H1 (cell line): ENCODE results near the gene NFKBIE. TPM values are rescaled to one million over a fixed set of nuclear protein-coding genes. Genes with fewer than 3 reads are reported as not detected.

Source experiments
- CTCF ChIA-PET: fragments of 300-600 bp; sonication (Branson Sonifier 250); formaldehyde crosslinking; loops from one replicate; lab custom pipeline; 2021; ENCODE audit not compliant: partially characterized antibody; lab: Charles Lee
- POLR2A ChIA-PET: fragments of 300-600 bp; sonication (Branson Sonifier 250); formaldehyde crosslinking; loops from one replicate; lab custom pipeline; 2021; ENCODE audit warnings: inconsistent platforms; ENCODE audit not compliant: partially characterized antibody; lab: Charles Lee
- DNase-seq, 2 experiments: peaks; one replicate each; pipeline versions ENCODE4 v3.0.0 to v3.0.0-alpha.2; 2010 to 2022; ENCODE audit warnings: low spot score in 2 of 2, low read depth in 1 of 2, mixed read lengths in 1 of 2
- FAIRE-seq: peaks from 2 replicates; lab custom pipeline; 2011; peaks lifted over from hg19 to GRCh38; lab: Jason Lieb, UNC
- H2AFZ ChIP-seq: 2 replicates; pipeline ENCODE4 v1.8.1; 2012; ENCODE audit warnings: low read length, inconsistent platforms
- H2AK5ac ChIP-seq: 2 replicates; pipeline ENCODE4 v1.6.1; 2013; ENCODE audit warnings: low read depth, low read length
- H2BK120ac ChIP-seq: replicated peaks from 2 replicates; pipeline ENCODE3; 2013; ENCODE audit warnings: low read depth, low read length, inconsistent platforms
- H2BK12ac ChIP-seq: 2 replicates; pipeline ENCODE4 v1.6.1; 2013; ENCODE audit warnings: low read depth, low read length
- H2BK15ac ChIP-seq: 2 replicates; pipeline ENCODE4 v1.6.1; 2013; ENCODE audit warnings: low read length
- H2BK20ac ChIP-seq: 2 replicates; pipeline ENCODE4 v1.6.1; 2013; ENCODE audit warnings: low read length
- H2BK5ac ChIP-seq: 2 replicates; pipeline ENCODE4 v1.6.1; 2013; ENCODE audit warnings: low read depth, low read length
- H3K14ac ChIP-seq: 2 replicates; pipeline ENCODE4 v1.6.1; 2013; ENCODE audit warnings: inconsistent platforms; ENCODE audit not compliant: insufficient read length
- H3K18ac ChIP-seq: 2 replicates; pipeline ENCODE4 v1.6.1; 2013; ENCODE audit warnings: low read length; ENCODE audit errors: extremely low read depth
- H3K23ac ChIP-seq: 2 replicates; pipeline ENCODE4 v1.6.1; 2013; ENCODE audit warnings: inconsistent platforms; ENCODE audit not compliant: insufficient read length
- H3K23me2 ChIP-seq: 2 replicates; pipeline ENCODE4 v1.6.1; 2013; ENCODE audit warnings: low read depth, low read length
- H3K27ac ChIP-seq: 2 replicates; pipeline ENCODE4 v1.6.1; 2011; ENCODE audit warnings: low read depth, low read length, inconsistent platforms
- H3K27me3 ChIP-seq, 4 experiments: replicated peaks in 1 of 4; 1 replicate in 1 of 4; 2 replicates in 3 of 4; pipeline versions ENCODE4 v1.6.1 to v1.8.1; 2011 to 2013; ENCODE audit warnings: low read length in 3 of 4, mild to moderate bottlenecking in 3 of 4, inconsistent platforms in 2 of 4, mixed read lengths in 2 of 4, moderate library complexity in 1 of 4; ENCODE audit not compliant: control insufficient read depth in 3 of 4, insufficient read depth in 3 of 4; ENCODE audit errors: extremely low read depth in 1 of 4
- H3K36me3 ChIP-seq, 4 experiments: 2 replicates each; pipeline versions ENCODE4 v1.6.1 to v1.8.1; 2011 to 2013; ENCODE audit warnings: mild to moderate bottlenecking in 4 of 4, low read length in 3 of 4, moderate library complexity in 2 of 4, control low read depth in 1 of 4, inconsistent platforms in 1 of 4; ENCODE audit not compliant: insufficient read depth in 4 of 4, control insufficient read depth in 2 of 4
- H3K4ac ChIP-seq: replicated peaks from 2 replicates; pipeline ENCODE3; 2013; ENCODE audit warnings: low read length, low read depth, mixed read lengths, inconsistent platforms; ENCODE audit not compliant: insufficient read length
- H3K4me1 ChIP-seq, 4 experiments: replicated peaks in 1 of 4; 1 replicate in 1 of 4; 2 replicates in 3 of 4; pipeline versions ENCODE4 v1.6.1 to v1.8.1; 2011 to 2013; ENCODE audit warnings: low read length in 3 of 4, inconsistent platforms in 2 of 4, mixed read lengths in 1 of 4; ENCODE audit not compliant: insufficient read depth in 4 of 4, control insufficient read depth in 3 of 4
- H3K4me2 ChIP-seq, 2 experiments: 2 replicates each; pipeline versions ENCODE4 v1.6.1 to v1.8.1; 2011 to 2013; ENCODE audit warnings: low read depth in 2 of 2, low read length in 2 of 2, control low read depth in 1 of 2, inconsistent platforms in 1 of 2, mild to moderate bottlenecking in 1 of 2; ENCODE audit not compliant: insufficient read depth in 1 of 2
- H3K4me3 ChIP-seq, 4 experiments: fragments of 200-600, 300-600 bp in 1 of 4; sonication (generic), shearing (Covaris generic), sonication (Bioruptor Twin) in 1 of 4; 2 replicates each; pipeline versions ENCODE4 v1.5.1 to v1.8.1; 2011 to 2016; ENCODE audit warnings: low read length in 4 of 4, low read depth in 3 of 4, control low read depth in 2 of 4, inconsistent platforms in 2 of 4, mild to moderate bottlenecking in 2 of 4, mixed read lengths in 1 of 4, moderate library complexity in 1 of 4; ENCODE audit not compliant: insufficient read depth in 2 of 4; ENCODE audit errors: extremely low read depth in 1 of 4
- H3K56ac ChIP-seq: replicated peaks from 2 replicates; pipeline ENCODE3; 2013; ENCODE audit warnings: low read depth, mild to moderate bottlenecking, mixed read lengths, low read length, inconsistent platforms; ENCODE audit not compliant: insufficient read length
- H3K79me1 ChIP-seq: 2 replicates; pipeline ENCODE4 v1.6.1; 2013; ENCODE audit warnings: low read depth, low read length, control low read depth
- H3K79me2 ChIP-seq, 2 experiments: 2 replicates each; pipeline versions ENCODE4 v1.6.1 to v1.8.1; 2012 to 2013; ENCODE audit warnings: low read length in 2 of 2, mild to moderate bottlenecking in 2 of 2, inconsistent platforms in 1 of 2; ENCODE audit not compliant: insufficient read depth in 2 of 2, control insufficient read depth in 1 of 2
- H3K9ac ChIP-seq, 4 experiments: replicated peaks in 1 of 4; 1 replicate in 1 of 4; 2 replicates in 3 of 4; pipeline versions ENCODE4 v1.6.1 to v1.8.1; 2011 to 2013; ENCODE audit warnings: low read depth in 3 of 4, low read length in 3 of 4, control low read depth in 2 of 4, mild to moderate bottlenecking in 2 of 4, moderate library complexity in 2 of 4, inconsistent platforms in 1 of 4; ENCODE audit errors: extremely low read depth in 1 of 4
- H3K9me3 ChIP-seq, 2 experiments: 2 replicates each; pipeline versions ENCODE4 v1.6.1 to v1.8.1; 2012 to 2013; ENCODE audit warnings: mild to moderate bottlenecking in 2 of 2, moderate library complexity in 2 of 2, control low read depth in 1 of 2, inconsistent platforms in 1 of 2, low read depth in 1 of 2, low read length in 1 of 2, mixed read lengths in 1 of 2; ENCODE audit not compliant: insufficient read depth in 2 of 2
- H4K20me1 ChIP-seq, 2 experiments: replicated peaks in 1 of 2; 2 replicates each; pipeline versions ENCODE3 to v1.8.1; 2011 to 2013; ENCODE audit warnings: inconsistent platforms in 2 of 2, low read length in 2 of 2, mild to moderate bottlenecking in 1 of 2; ENCODE audit not compliant: insufficient read depth in 2 of 2, control insufficient read depth in 1 of 2
- H4K5ac ChIP-seq: 2 replicates; pipeline ENCODE4 v1.6.1; 2013; ENCODE audit warnings: low read length, low read depth, mixed read lengths, inconsistent platforms; ENCODE audit not compliant: insufficient read length
- H4K8ac ChIP-seq: 2 replicates; pipeline ENCODE4 v1.8.0; 2013; ENCODE audit warnings: mild to moderate bottlenecking, moderate library complexity, low read length, inconsistent platforms; ENCODE audit not compliant: insufficient read depth; ENCODE audit errors: extremely low read depth
- H4K91ac ChIP-seq: replicated peaks from 2 replicates; pipeline ENCODE3; 2013; ENCODE audit warnings: low read length, mixed read lengths, inconsistent platforms; ENCODE audit not compliant: insufficient read length
- GTF2F1 ChIP-seq: IDR thresholded peaks from 2 replicates; pipeline ENCODE4 v1.6.1; 2012; ENCODE audit warnings: low read depth, low read length, improper control_type of control experiment, borderline replicate concordance
- KDM4A ChIP-seq: IDR thresholded peaks from one replicate; pipeline ENCODE4 v1.7.1; 2012; ENCODE audit warnings: low read depth, mild to moderate bottlenecking, moderate library complexity, low read length, inconsistent platforms; ENCODE audit not compliant: severe bottlenecking
- MAX ChIP-seq: IDR thresholded peaks from 2 replicates; pipeline ENCODE4 v1.6.1; 2012; ENCODE audit warnings: inconsistent platforms
- PHF8 ChIP-seq: fragments of 200-600 bp; sonication (generic); conservative IDR thresholded peaks from 2 replicates; pipeline ENCODE4 v1.7.1; 2012; ENCODE audit warnings: low read depth, mild to moderate bottlenecking, inconsistent platforms, low read length, moderate library complexity
- POLR2A ChIP-seq, 2 experiments: IDR thresholded peaks; 1 replicate in 1 of 2; 2 replicates in 1 of 2; pipeline ENCODE4 v1.6.1; 2011; ENCODE audit warnings: low read depth in 2 of 2, low read length in 2 of 2, mild to moderate bottlenecking in 2 of 2; ENCODE audit errors: control extremely low read depth in 1 of 2
- RAD21 ChIP-seq, 2 experiments: IDR thresholded peaks in 1 of 2; conservative IDR thresholded peaks in 1 of 2; 2 replicates each; pipeline ENCODE4 v1.6.1; 2011; ENCODE audit warnings: low read depth in 2 of 2, low read length in 2 of 2, improper control_type of control experiment in 1 of 2, inconsistent platforms in 1 of 2, mild to moderate bottlenecking in 1 of 2, moderate library complexity in 1 of 2
- SIN3A ChIP-seq, 2 experiments: IDR thresholded peaks in 1 of 2; conservative IDR thresholded peaks in 1 of 2; 2 replicates each; pipeline ENCODE4 v1.6.1; 2011 to 2012; ENCODE audit warnings: low read length in 2 of 2, improper control_type of control experiment in 1 of 2, low read depth in 1 of 2, mild to moderate bottlenecking in 1 of 2
- SRF ChIP-seq: IDR thresholded peaks from 2 replicates; pipeline ENCODE4 v1.6.1; 2011; ENCODE audit warnings: mild to moderate bottlenecking, low read depth, low read length, moderate library complexity
- TEAD4 ChIP-seq: IDR thresholded peaks from 2 replicates; pipeline ENCODE4 v1.6.1; 2012; ENCODE audit warnings: low read depth, low read length, inconsistent platforms, mixed read lengths
- YY1 ChIP-seq: IDR thresholded peaks from 2 replicates; pipeline ENCODE4 v1.6.1; 2011; ENCODE audit warnings: low read depth, mild to moderate bottlenecking, low read length
- WGBS, 2 experiments: shearing (Covaris generic) in 1 of 2; methylation state at CpG; one replicate each; pipeline versions ENCODE4 v1.1.6 to v1.1.7; 2013 to 2015; ENCODE audit warnings: low lambda C conversion rate in 2 of 2, mixed read lengths in 2 of 2, inconsistent platforms in 1 of 2, low coverage in 1 of 2, missing lambda C conversion rate in 1 of 2; ENCODE audit not compliant: insufficient replicate concordance in 2 of 2, insufficient coverage in 1 of 2, insufficient read length in 1 of 2; ENCODE audit errors: extremely low coverage in 1 of 2, missing lambda C conversion rate in 1 of 2; 5-methylcytosine and 5-hydroxymethylcytosine counted together
- polyA plus RNA-seq, 7 experiments: library from polyadenylated mRNA; depleted of rRNA in 3 of 7; stranded (reverse) in 5 of 7; unstranded in 2 of 7; fragments of >200 nt in 5 of 7; fragments of 200-250 nt in 2 of 7; gene quantifications; 1 replicate in 5 of 7; 2 replicates in 1 of 7; 4 replicates in 1 of 7; pipeline versions ENCODE4 v1.2.1 to v1.2.3, GENCODE V29; 2011 to 2013; ENCODE audit warnings: missing spikeins in 2 of 7, mixed read lengths in 2 of 7
- total RNA-seq: library from RNA; stranded (reverse); fragmentation: NEBNext Ultra II Directional; extraction: Animal tissue kit (Norgen Biotek cat#: 25700); gene quantifications from 2 replicates; pipeline ENCODE4 v1.2.1, GENCODE V29; 2021

Gene NFKBIE
- total and polyA plus RNA-seq, 2 of the 8 experiments (the other 6 are each of a cell fraction or from before 2014, with no cell fraction given), result 13.5 to 19.2 TPM

DNA sequence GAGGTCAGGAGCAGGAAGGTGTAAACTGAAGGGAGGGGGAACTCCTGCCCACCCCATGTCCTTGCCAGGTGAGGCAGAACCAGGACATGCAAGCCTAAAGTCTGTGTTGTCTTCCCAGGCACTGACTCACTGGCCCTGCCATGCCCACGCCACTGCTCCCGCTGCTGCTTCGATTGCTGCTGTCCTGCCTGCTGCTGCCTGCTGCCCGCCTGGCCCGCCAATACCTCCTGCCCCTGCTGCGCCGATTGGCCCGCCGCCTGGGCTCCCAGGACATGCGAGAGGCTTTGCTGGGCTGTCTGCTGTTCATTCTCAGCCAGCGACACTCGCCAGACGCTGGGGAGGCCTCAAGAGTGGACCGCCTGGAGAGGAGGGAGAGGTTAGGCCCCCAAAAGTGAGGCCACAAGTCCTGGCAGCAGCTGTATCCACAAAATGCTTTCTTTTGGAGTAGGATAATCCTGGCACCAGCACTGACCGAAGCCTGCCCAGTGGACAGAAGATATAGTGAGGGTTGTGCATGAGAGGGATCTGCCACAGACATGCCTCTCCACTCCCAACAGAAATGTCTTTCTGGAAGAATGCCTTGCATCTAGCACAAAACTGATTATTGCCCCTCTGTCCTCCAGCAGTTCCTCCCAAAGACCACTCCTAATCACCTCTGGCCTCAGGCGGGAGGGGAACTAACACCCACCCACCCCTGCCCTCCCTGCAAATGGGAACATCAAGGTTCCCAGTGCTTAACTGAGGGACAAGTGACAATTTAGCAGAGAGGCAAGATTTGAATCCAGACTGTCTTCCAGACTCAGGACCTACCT, 47.8 kb downstream of the NFKBIE start:
- Histone ChIP-seq H3K4me1 (peaks cover 22 to 43% (median 26%) of the 10 kb centered on the region in 4 experiments), H3K27ac (peak overlapping the region; percentile 13; the same call in 1 of the 2 replicates), H3K4me3 (peak overlapping the region in 2 of 4 experiments; percentile 5 to 58; a peak in 4 of 8 replicates), H3K27me3 (no peaks in the 10 kb centered on the region), H3K9me3 (no peaks in the 10 kb centered on the region), H3K36me3 (no peaks in the 10 kb centered on the region), H3K14ac (no peak overlapping the region), H4K91ac (peak overlapping the region; percentile 95), H4K8ac (no peak overlapping the region), H3K79me1 (no peaks in the 10 kb centered on the region; the same call in 1 of the 2 replicates), H3K23me2 (no peaks in the 10 kb centered on the region; the same call in 1 of the 2 replicates), H2BK15ac (peak overlapping the region; percentile 82), H2BK5ac (peak overlapping the region; percentile 82; the same call in 1 of the 2 replicates), H3K79me2 (no peaks in the 10 kb centered on the region), H3K23ac (no peak overlapping the region), H2AK5ac (peak overlapping the region; percentile 93; the same call in 1 of the 2 replicates), H4K20me1 (no peaks in the 10 kb centered on the region), H3K4ac (peak overlapping the region; percentile 55), H2BK20ac (peak overlapping the region; percentile 94), H3K18ac (peak overlapping the region; percentile 82), H3K4me2 (peak overlapping the region; percentile 75 to 80), H3K56ac (no peak overlapping the region), H3K9ac (peak overlapping the region in 2 of 4 experiments; percentile 12 to 32; a peak in 3 of 7 replicates), H4K5ac (peak overlapping the region; percentile 14), H2BK120ac (peak overlapping the region; percentile 35), H2AFZ (no peak overlapping the region), H2BK12ac (peak overlapping the region; percentile 92)
- FAIRE-seq (no peak), DNase-seq (peak in 1 of 2 experiments; percentile 71)
- ChIA-PET CTCF (interaction anchor here (0.6 to 2.3 kb wide), 6 partner anchors 17 to 83 kb away, joined by 3 to 18 read pairs (median 6); partner anchors contain the start of gene HSP90AB1), POLR2A (interaction anchor here (0.6 to 21.0 kb wide), 15 partner anchors 12 to 48 kb away, joined by 3 to 477 read pairs (median 6); partner anchors contain the start of gene HSP90AB1)
- WGBS, 2 experiments, result 40% methylated on average over 16 of the region's 16 CpGs; no CpG with 5 or more reads in 1 of the 2 experiments
- no peak for TF ChIP-seq KDM4A
- TF ChIP-seq GTF2F1, result no peak
- TF ChIP-seq TEAD4, result no peak
- no peak for TF ChIP-seq RAD21 (IDR thresholded peaks at IDR 0.05 in 1 of 2, conservative IDR thresholded peaks at IDR 0.05 in 1 of 2; ENCODE audit: low read depth in 2 of 2, low read length in 2 of 2)
- no peak for TF ChIP-seq SRF
- 0 out of 3 replicates have a peak, but pooled peaks of 1 of the 2 experiments have one; percentile 7 for TF ChIP-seq POLR2A (IDR thresholded peaks at IDR 0.05; ENCODE audit: control extremely low read depth in 1 of 2, low read depth in 2 of 2, low read length in 2 of 2)
- TF ChIP-seq MAX, result peak; percentile 92
- TF ChIP-seq SIN3A (conservative IDR thresholded peaks at IDR 0.05 in 1 of 2, IDR thresholded peaks at IDR 0.05 in 1 of 2; ENCODE audit: low read depth in 1 of 2, low read length in 2 of 2), result no peak
- no peak for TF ChIP-seq PHF8
- no peak for TF ChIP-seq YY1
